ENCODE data around the gene CPPED1. TPM values are rescaled to one million over a fixed set of nuclear protein-coding genes. Genes with fewer than 3 reads are reported as not detected.

CPPED1 gene
- 10 to 100 TPM; 24.8 to 61.0 TPM for total RNA-seq

DNA sequence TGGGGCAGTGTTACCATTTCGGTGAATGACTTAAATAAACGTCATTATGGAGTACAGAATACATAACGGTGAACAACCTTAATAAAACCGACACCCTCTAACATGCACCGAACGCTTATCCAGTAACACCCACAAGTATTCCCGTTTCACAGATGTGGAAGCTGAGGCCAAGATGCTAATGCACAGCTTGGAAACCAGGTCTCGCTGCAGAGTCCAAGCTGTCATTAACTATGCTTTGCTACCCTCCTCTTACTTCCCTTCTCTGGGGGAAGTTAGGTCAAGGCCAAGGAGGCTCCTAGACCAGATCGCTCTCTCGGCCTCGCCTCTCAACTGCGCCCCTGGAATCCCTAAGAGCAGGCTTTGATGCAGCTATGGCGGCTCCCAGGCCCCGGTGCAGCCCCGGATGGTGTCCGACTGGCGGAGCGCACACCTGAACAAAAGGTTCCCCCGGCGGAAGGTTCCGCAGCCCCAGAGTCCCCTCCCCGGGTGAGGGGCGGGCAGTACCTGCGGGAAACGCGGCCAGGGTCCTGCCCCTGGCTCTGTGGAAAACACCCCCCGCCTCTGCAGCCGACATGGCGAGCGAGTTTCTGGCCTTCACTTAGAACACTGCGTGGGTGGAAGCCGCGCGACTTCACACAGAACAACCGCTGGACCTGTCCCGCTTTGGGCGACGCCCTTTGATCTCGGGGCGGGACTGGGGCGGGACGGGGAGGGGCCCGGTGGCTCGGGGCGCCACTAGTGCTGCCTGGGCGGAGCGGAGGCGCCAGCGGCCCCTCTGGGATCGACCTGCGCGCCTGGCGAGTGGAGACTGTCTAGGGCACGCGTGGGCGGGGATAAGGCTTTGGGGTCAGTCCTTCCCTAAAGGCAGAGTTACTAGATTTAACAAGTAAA, at the start of gene CPPED1:
TSS of gene CPPED1 (minus strand) at position 685 of the 891 bp plus-strand sequence. CDS start at position 574, 111 bp downstream.
- Histone ChIP-seq H3K27ac (peak within 1 kb of the TSS; percentile 79 to 87), H3K4me1 (replicated peaks) (no peaks in the 10 kb centered on the region), H3K36me3 (no peaks in the 10 kb centered on the region), H3K9me3 (no peaks in the 10 kb centered on the region), H3K4me3 (peak within 1 kb of the TSS; percentile 37 to 67), H3K27me3 (replicated peaks; ENCODE audit: insufficient read depth) (no peaks in the 10 kb centered on the region)
- WGBS = 5% methylated on average over 51 of the region's 56 CpGs
- intact Hi-C loops (cut with DNase I) = no loop called here
- DNase-seq (ENCODE audit: low spot score) = peak; percentile 74
- TF ChIP-seq POLR2AphosphoS5 (IDR thresholded peaks at IDR 0.05) = peak; percentile 82
- peak in 1 of 4 experiments; percentile 6 for TF ChIP-seq CTCF (IDR thresholded peaks at IDR 0.05)
- TF ChIP-seq POLR2A (IDR thresholded peaks at IDR 0.05) = no peak

DNA sequence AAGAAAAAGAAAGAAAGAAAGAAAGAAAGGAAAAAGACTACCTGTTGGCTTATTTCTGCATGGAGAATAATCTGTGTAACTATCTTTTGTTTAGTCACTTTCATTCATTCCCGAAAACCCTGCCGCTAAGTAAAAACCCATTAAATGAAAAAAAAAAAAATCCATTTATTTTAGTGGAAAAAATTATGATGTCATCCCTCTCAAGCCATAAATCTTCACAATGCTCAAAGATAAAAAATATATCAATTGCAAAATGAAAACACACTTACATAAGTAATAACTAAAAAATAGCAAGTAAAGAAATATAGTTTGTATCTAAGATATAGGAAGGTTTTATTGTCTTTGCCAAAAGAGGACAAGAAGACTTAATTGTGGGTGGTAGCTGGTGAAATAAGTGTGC, 46.5 kb upstream of the CPPED1 start:
- intact Hi-C loops (cut with DNase I) = no loop called here
- no peaks in the 10 kb centered on the region for H3K36me3 ChIP-seq
- H3K9me3 ChIP-seq = no peaks in the 10 kb centered on the region
- WGBS = 52% methylated on average over 2 of the region's 2 CpGs
- no peaks in the 10 kb centered on the region for H3K4me1 ChIP-seq (replicated peaks)
- no peak for DNase-seq (ENCODE audit: low spot score)
- no peak overlapping the region for H3K4me3 ChIP-seq
- no peaks in the 10 kb centered on the region for H3K27me3 ChIP-seq (replicated peaks; ENCODE audit: insufficient read depth)
- H3K27ac ChIP-seq = no peak overlapping the region
- TF ChIP-seq CTCF (IDR thresholded peaks at IDR 0.05) = no peak
- no peak for TF ChIP-seq POLR2A (IDR thresholded peaks at IDR 0.05)
- TF ChIP-seq POLR2AphosphoS5 (IDR thresholded peaks at IDR 0.05) = no peak

- Histone ChIP-seq H3K36me3 (no peaks in the 10 kb centered on the region), H3K4me1 (replicated peaks) (no peaks in the 10 kb centered on the region), H3K9me3 (no peaks in the 10 kb centered on the region), H3K27ac (no peak overlapping the region), H3K27me3 (replicated peaks; ENCODE audit: insufficient read depth) (no peaks in the 10 kb centered on the region), H3K4me3 (no peak overlapping the region)
- intact Hi-C loops (cut with DNase I) = no loop called here
- TF ChIP-seq POLR2A (IDR thresholded peaks at IDR 0.05) (no peak), CTCF (IDR thresholded peaks at IDR 0.05) (no peak), POLR2AphosphoS5 (IDR thresholded peaks at IDR 0.05) (no peak)
- 100% methylated on average over 1 of the region's 1 CpG for WGBS
- DNase-seq (ENCODE audit: low spot score) = no peak
Measured at GRCh38 chr16:12846592-12846991, 42.9 kb upstream of the CPPED1 start.

DNA sequence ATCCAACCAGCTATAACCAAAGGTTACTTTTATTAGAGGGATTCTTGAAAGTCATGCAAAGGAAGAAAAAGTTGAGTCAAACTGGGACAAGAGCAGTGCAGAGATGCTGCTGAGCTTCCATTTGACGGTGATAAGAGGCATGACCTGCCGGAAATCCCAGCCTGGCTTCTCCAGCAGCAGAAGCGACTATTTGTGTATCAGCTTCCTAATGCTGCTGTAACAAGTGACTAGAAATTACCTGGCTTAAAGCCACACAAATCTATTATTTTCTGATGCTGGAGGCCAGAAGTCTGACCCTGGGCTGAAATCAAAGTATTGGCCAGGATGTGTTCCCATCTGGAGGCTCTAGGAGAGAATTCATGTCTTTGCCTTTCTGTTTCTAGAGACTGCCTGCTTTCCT, 41.6 kb upstream of the CPPED1 start:
- TF ChIP-seq CTCF (IDR thresholded peaks at IDR 0.05) (no peak), POLR2A (IDR thresholded peaks at IDR 0.05) (no peak)
- H3K27ac ChIP-seq = no peak overlapping the region
- H3K36me3 ChIP-seq = no peaks in the 10 kb centered on the region
- DNase-seq (ENCODE audit: low spot score) = no peak
- no peaks in the 10 kb centered on the region for H3K4me1 ChIP-seq (replicated peaks)
- no peaks in the 10 kb centered on the region for H3K9me3 ChIP-seq
- H3K27me3 ChIP-seq (replicated peaks; ENCODE audit: insufficient read depth) = no peaks in the 10 kb centered on the region
- intact Hi-C loops (cut with DNase I) = no loop called here
- no peak overlapping the region for H3K4me3 ChIP-seq
- WGBS = 87% methylated on average over 3 of the region's 3 CpGs

GRCh38 chr16:12837756-12838155, 34.1 kb upstream of the CPPED1 start:
- H3K27me3 ChIP-seq (replicated peaks; ENCODE audit: insufficient read depth) = no peaks in the 10 kb centered on the region
- TF ChIP-seq POLR2A (IDR thresholded peaks at IDR 0.05) = no peak
- no peak for TF ChIP-seq POLR2AphosphoS5 (IDR thresholded peaks at IDR 0.05)
- TF ChIP-seq CTCF (IDR thresholded peaks at IDR 0.05) = no peak
- no peak for DNase-seq (ENCODE audit: low spot score)
- intact Hi-C loops (cut with DNase I) = no loop called here
- no peak overlapping the region for H3K4me3 ChIP-seq
- H3K4me1 ChIP-seq (replicated peaks) = no peaks in the 10 kb centered on the region
- H3K9me3 ChIP-seq = no peaks in the 10 kb centered on the region
- no peak overlapping the region for H3K27ac ChIP-seq
- H3K36me3 ChIP-seq = no peaks in the 10 kb centered on the region

All from prostate gland (tissue), 2 donors.